HG02943 (cell line): Measurements from ENCODE around the gene SH3BP4.

Experiments used
- ATAC-seq: cut with Tn5 transposase; IDR thresholded peaks from one replicate; pipeline ENCODE4 v1.9.1; 2021; ENCODE audit warnings: mild to moderate bottlenecking, low read depth, moderate library complexity; ENCODE audit not compliant: unreplicated experiment

SH3BP4 gene

GRCh38 chr2:234951664-234952269 lies at the start of gene SH3BP4:
Gene SH3BP4, plus strand, starts transcription at chr2:234952017. Its CDS starts 82,986 bp downstream, at chr2:235035003.
- ATAC-seq = no peak

GRCh38 chr2:234904785-234905184 lies 47.0 kb upstream of the SH3BP4 start:
- no peak for ATAC-seq

GRCh38 chr2:234905547-234906265 lies 46.1 kb upstream of the SH3BP4 start:
- ATAC-seq = no peak

GRCh38 chr2:234910186-234910679 lies 41.6 kb upstream of the SH3BP4 start:
- ATAC-seq = no peak

GRCh38 chr2:234911271-234911670 lies 40.5 kb upstream of the SH3BP4 start:
- no peak for ATAC-seq

- ATAC-seq = no peak
Observed at GRCh38 chr2:234912437-234912836, 39.4 kb upstream of the SH3BP4 start.

GRCh38 chr2:234913208-234913626 lies 38.6 kb upstream of the SH3BP4 start:
- no peak for ATAC-seq

- no peak for ATAC-seq
Observed at GRCh38 chr2:234914371-234915154, 37.3 kb upstream of the SH3BP4 start.

GRCh38 chr2:234916674-234917073 lies 35.1 kb upstream of the SH3BP4 start:
- no peak for ATAC-seq

GRCh38 chr2:234917211-234917975 lies 34.4 kb upstream of the SH3BP4 start:
- ATAC-seq = no peak

GRCh38 chr2:234919711-234920110 lies 32.1 kb upstream of the SH3BP4 start:
- no peak for ATAC-seq

- no peak for ATAC-seq
Observed at GRCh38 chr2:234920836-234921235, 31.0 kb upstream of the SH3BP4 start.

GRCh38 chr2:234929002-234929401 lies 22.8 kb upstream of the SH3BP4 start:
- no peak for ATAC-seq

GRCh38 chr2:234930397-234930796 lies 21.4 kb upstream of the SH3BP4 start:
- no peak for ATAC-seq

- ATAC-seq = no peak
Observed at GRCh38 chr2:234931371-234931770, 20.4 kb upstream of the SH3BP4 start.

GRCh38 chr2:234932591-234933168 lies 19.1 kb upstream of the SH3BP4 start:
- ATAC-seq = no peak

- ATAC-seq = no peak
Observed at GRCh38 chr2:234935311-234935710, 16.5 kb upstream of the SH3BP4 start.

- no peak for ATAC-seq
Observed at GRCh38 chr2:234939576-234939975, 12.2 kb upstream of the SH3BP4 start.

- ATAC-seq = no peak
Observed at GRCh38 chr2:234939996-234940395, 11.8 kb upstream of the SH3BP4 start.

- no peak for ATAC-seq
Observed at GRCh38 chr2:234940527-234940926, 11.3 kb upstream of the SH3BP4 start.
